Heart left ventricle (tissue), 16 donors: Measurements from ENCODE around the gene SH3TC1. TPM values are rescaled to one million over a fixed set of nuclear protein-coding genes. Genes with fewer than 3 reads are reported as not detected.

Source experiments
- ATAC-seq, 4 donors: fragments of 200-7000 bp; cut with Tn5 transposase; one replicate each; pipeline ENCODE4 v1.9.1; 2020 to 2022; ENCODE audit warnings: moderate library complexity in 4 of 4, mild to moderate bottlenecking in 3 of 4, moderate number of reproducible peaks in 1 of 4
- DNase-seq, 5 donors: peaks; one replicate each; pipeline ENCODE4 v3.0.0-alpha.2; 2020
- H3K27ac ChIP-seq, 12 donors: fragments of 200-600 bp; sonication (generic) in 4 of 12; one replicate each; pipeline versions ENCODE4 v1.5.0 to v1.8.0; 2016 to 2022; ENCODE audit warnings: mild to moderate bottlenecking in 2 of 12
- H3K27me3 ChIP-seq, 9 donors: fragments of 200-600 bp; sonication (generic) in 2 of 9; one replicate each; pipeline versions ENCODE4 v1.5.1 to v1.8.0; 2016 to 2022; ENCODE audit warnings: mild to moderate bottlenecking in 3 of 9
- H3K36me3 ChIP-seq, 9 donors: fragments of 200-600 bp; sonication (generic) in 2 of 9; one replicate each; pipeline versions ENCODE4 v1.5.0 to v1.8.0; 2018 to 2022; ENCODE audit warnings: mild to moderate bottlenecking in 2 of 9
- H3K4me1 ChIP-seq, 12 donors: fragments of 200-600 bp; sonication (generic) in 4 of 12; one replicate each; pipeline versions ENCODE4 v1.5.0 to v1.8.0; 2016 to 2022; ENCODE audit warnings: mild to moderate bottlenecking in 3 of 12
- H3K4me3 ChIP-seq, 12 donors: fragments of 200-600 bp; sonication (generic) in 4 of 12; one replicate each; pipeline versions ENCODE4 v1.5.0 to v1.8.0; 2017 to 2022; ENCODE audit warnings: mild to moderate bottlenecking in 9 of 12, moderate library complexity in 4 of 12
- H3K9me3 ChIP-seq, 12 donors: fragments of 200-600 bp; sonication (generic) in 4 of 12; one replicate each; pipeline versions ENCODE4 v1.5.0 to v1.8.0; 2016 to 2022; ENCODE audit warnings: mild to moderate bottlenecking in 1 of 12
- CTCF ChIP-seq, 12 donors: fragments of 200-600 bp; sonication (generic) in 4 of 12; IDR thresholded peaks; one replicate each; pipeline versions ENCODE4 v1.5.0 to v1.8.0; 2018 to 2022; ENCODE audit warnings: antibody characterized with exemption in 12 of 12, mild to moderate bottlenecking in 5 of 12
- POLR2A ChIP-seq, 2 donors: fragments of 450-650 bp; IDR thresholded peaks; one replicate each; pipeline ENCODE4 v1.6.1; 2017; ENCODE audit warnings: antibody characterized with exemption in 2 of 2, mild to moderate bottlenecking in 2 of 2, moderate library complexity in 2 of 2
- WGBS, 4 donors: extraction: QIAGEN DNeasy Blood & Tissue Kit in 2 of 4; methylation state at CpG; one replicate each; pipeline versions ENCODE4 v1.1.5 to v1.1.7; 2013 to 2018; 5-methylcytosine and 5-hydroxymethylcytosine counted together
- intact Hi-C, 10 donors: fragments of 100-400 bp; cut with DNase I; formaldehyde crosslinking; loops; one replicate each; pipeline versions ENCODE4 v1.11.1 to v1.14.2; 2022
- polyA plus RNA-seq, 2 donors: library from polyadenylated mRNA; stranded (reverse); fragments of 200-250 nt; gene quantifications; one replicate each; pipeline ENCODE4 v1.2.3, GENCODE V29; 2013
- total RNA-seq, 9 donors: library from RNA; depleted of rRNA in 2 of 9; stranded (reverse); fragments of >200 nt in 2 of 9; fragmentation: NEBNext Ultra II Directional in 3 of 9; extraction: Animal tissue kit (Norgen Biotek cat#: 25700) in 3 of 9; gene quantifications; one replicate each; pipeline versions ENCODE4 v1.1.0 to v1.2.4, GENCODE V29; 2016 to 2023
- donor health status: ischemic (EF 13 %, LVEDD 7.1; RV severe dilation, severe dysfunction).
- donor health status: healthy with polysubstance abuse.
- donor health status: DM: no; HTN: yes; CAD: no.
- donor health status: DM: no; HTN: no; CAD: no.
- donor health status: ischemic (EF 25% LVEDD 6.9; RV normal size, moderate dysfunction).
- donor health status: ischemic (EF 25% LVEDD 5.7; RV mildly dilated, moderate dysfunction).
- donor health status: healthy.
- donor health status: DM: yes; HTN: yes; CAD: no.
- donor health status: ischemic (EF 35%, LVEDD 5.7; RV mildly dilated, moderate dysfunction).
- donor health status: nonischemic (EF 11% LVEDD 7.7; RV severe dilation, severe dysfunction).
- donor health status: DM: yes; HTN: yes; CAD: no.
- donor health status: PGD.
- donor health status: ischemic (EF 29% LVEDD 5.4; RV normal size, mild dysfunction).
- donor health status: nonischemic (EF 23%, LVEDD 6.1; RV moderate dilation, normal function).

SH3TC1 gene
- total and polyA plus RNA-seq, 11 donors = 5.8 to 45.9 (median 10.9) TPM

- Histone ChIP-seq H3K27ac (no peak overlapping the region), H3K27me3 (no peaks in the 10 kb centered on the region), H3K4me3 (no peak overlapping the region), H3K36me3 (no peaks in the 10 kb centered on the region), H3K9me3 (no peaks in the 10 kb centered on the region), H3K4me1 (peaks cover 0 to 8% (median 5%) of the 10 kb centered on the region in 12 donors)
- intact Hi-C loops = no loop called here
- TF ChIP-seq CTCF (IDR thresholded peaks at IDR 0.05) = no peak
- no peak for TF ChIP-seq POLR2A (IDR thresholded peaks at IDR 0.05)
- no peak for ATAC-seq
- DNase-seq = no peak
- 85 to 88% (median 86%) methylated on average over 23 of the region's 23 CpGs for WGBS, 4 donors
Measured at GRCh38 chr4:8252301-8253173, 53.4 kb downstream of the SH3TC1 start.

GRCh38 chr4:8254076-8254475 lies 55.0 kb downstream of the SH3TC1 start:
- Histone ChIP-seq H3K36me3 (no peaks in the 10 kb centered on the region), H3K4me1 (no peaks in the 10 kb centered on the region), H3K9me3 (no peaks in the 10 kb centered on the region), H3K27me3 (no peaks in the 10 kb centered on the region), H3K27ac (no peak overlapping the region), H3K4me3 (no peak overlapping the region)
- DNase-seq (no peak), ATAC-seq (no peak)
- WGBS, 4 donors = 89 to 95% (median 91%) methylated on average over 6 of the region's 6 CpGs
- intact Hi-C loops = no loop called here
- no peak for TF ChIP-seq CTCF (IDR thresholded peaks at IDR 0.05)
- no peak for TF ChIP-seq POLR2A (IDR thresholded peaks at IDR 0.05)

DNA sequence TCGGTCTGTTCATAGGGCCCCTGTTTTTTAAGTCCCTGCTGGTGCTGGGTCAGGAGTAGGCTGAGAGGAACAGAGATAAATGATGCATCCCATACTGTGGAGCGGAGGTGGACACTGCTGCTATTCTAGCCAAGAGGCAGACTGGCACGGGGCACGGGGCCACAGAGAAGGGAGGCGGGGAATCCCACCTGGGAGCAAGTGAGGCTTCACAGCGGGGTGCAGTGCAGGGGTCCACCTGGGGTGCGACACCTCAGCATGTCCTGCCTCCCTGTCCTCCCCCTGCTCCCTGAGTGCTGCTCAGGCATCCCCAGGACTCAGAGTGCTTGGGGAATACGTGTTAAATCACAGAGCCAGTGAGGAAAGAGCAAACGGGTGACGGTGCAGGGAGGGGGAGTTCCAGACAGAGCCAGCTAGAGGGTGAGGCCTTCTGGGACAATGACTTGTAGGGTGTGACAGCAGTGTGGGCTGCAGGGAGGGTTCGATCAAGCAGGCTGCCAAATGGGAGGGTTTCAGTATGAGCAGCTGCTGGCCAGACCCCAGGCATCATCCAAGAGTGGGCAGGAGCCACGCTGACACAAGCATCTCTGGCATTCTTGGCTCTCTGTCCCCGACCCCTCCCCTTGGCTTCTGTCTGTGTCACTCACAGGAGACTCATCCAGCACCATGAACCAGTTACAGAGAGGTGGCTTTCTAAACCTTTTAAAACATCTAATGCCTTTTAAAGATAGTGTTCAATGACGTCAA lies 56.8 kb downstream of the SH3TC1 start:
- Histone ChIP-seq H3K4me3 (no peak overlapping the region), H3K27me3 (no peaks in the 10 kb centered on the region), H3K9me3 (no peaks in the 10 kb centered on the region), H3K27ac (no peak overlapping the region), H3K4me1 (peaks cover 0 to 7% (median 0%) of the 10 kb centered on the region in 12 donors), H3K36me3 (no peaks in the 10 kb centered on the region)
- WGBS, 4 donors = 52 to 73% (median 69%) methylated on average over 12 to 14 of the region's 14 CpGs
- TF ChIP-seq POLR2A (IDR thresholded peaks at IDR 0.05) (no peak), CTCF (IDR thresholded peaks at IDR 0.05) (no peak)
- DNase-seq (peak in 1 of 5 donors; percentile 59), ATAC-seq (peak in 3 of 4 donors; percentile 48 to 75 (median 64))
- intact Hi-C loops = no loop called here

- no peaks in the 10 kb centered on the region for H3K9me3 ChIP-seq
- H3K4me1 ChIP-seq = peaks cover 0 to 17% (median 0%) of the 10 kb centered on the region in 12 donors
- intact Hi-C loops = no loop called here
- no peaks in the 10 kb centered on the region for H3K27me3 ChIP-seq
- TF ChIP-seq CTCF (IDR thresholded peaks at IDR 0.05) = no peak
- TF ChIP-seq POLR2A (IDR thresholded peaks at IDR 0.05) = no peak
- no peak for ATAC-seq
- H3K36me3 ChIP-seq = no peaks in the 10 kb centered on the region
- no peak overlapping the region for H3K4me3 ChIP-seq
- DNase-seq = no peak
- 59 to 75% (median 66%) methylated on average over 4 of the region's 4 CpGs for WGBS, 4 donors
- no peak overlapping the region for H3K27ac ChIP-seq
Measured at GRCh38 chr4:8257854-8258253, 58.8 kb downstream of the SH3TC1 start.
